COLO829 (cell line): Measurements from ENCODE around the gene COQ8A.
"Not testable (repeated sequence)": the region's sequence is repeated elsewhere in the genome, so short reads cannot be mapped to it uniquely, and the experiment has no call there.

Experiments
- DNase-seq: peaks from one replicate; pipeline ENCODE4 v3.0.0; 2012; ENCODE audit warnings: low spot score

COQ8A gene

GRCh38 chr1:226929260-226930111 is 10.6 kb upstream of the COQ8A start:
- DNase-seq = not testable (repeated sequence)

DNA sequence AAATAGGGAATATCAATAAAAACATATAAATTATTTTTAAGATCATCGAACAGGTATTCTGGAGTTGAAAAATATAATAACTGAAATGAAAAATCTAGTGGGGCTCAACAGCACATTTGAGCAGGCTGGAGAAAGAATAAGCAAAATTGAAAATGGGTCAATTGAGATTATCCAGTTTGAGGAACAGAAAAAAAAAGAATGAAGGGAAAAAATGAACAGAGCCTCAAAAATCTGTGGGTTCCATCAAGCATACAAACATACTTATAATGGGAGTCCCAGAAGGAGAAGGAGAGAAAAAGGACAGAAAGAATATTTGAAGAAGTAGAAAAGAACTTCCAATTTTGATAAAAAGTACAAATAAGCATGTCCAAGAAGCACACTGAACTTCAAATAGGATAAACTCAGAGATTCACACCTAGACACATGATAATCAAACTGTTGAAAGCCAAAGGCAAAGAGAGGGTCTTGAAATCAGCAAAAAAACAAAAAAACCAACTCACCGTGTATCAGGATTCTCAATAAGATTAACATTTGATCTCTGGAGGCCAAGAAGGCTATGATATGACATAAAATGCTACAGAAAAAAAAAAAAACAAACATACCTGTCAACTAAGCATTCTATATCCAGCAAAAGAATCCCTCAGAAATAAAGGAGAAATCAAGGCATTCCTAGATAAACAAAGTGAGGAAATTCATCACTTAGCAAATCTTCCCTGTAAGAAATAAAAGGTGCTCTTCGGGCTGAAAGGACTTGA is 5.4 kb upstream of the COQ8A start:
- no peak for DNase-seq

DNA sequence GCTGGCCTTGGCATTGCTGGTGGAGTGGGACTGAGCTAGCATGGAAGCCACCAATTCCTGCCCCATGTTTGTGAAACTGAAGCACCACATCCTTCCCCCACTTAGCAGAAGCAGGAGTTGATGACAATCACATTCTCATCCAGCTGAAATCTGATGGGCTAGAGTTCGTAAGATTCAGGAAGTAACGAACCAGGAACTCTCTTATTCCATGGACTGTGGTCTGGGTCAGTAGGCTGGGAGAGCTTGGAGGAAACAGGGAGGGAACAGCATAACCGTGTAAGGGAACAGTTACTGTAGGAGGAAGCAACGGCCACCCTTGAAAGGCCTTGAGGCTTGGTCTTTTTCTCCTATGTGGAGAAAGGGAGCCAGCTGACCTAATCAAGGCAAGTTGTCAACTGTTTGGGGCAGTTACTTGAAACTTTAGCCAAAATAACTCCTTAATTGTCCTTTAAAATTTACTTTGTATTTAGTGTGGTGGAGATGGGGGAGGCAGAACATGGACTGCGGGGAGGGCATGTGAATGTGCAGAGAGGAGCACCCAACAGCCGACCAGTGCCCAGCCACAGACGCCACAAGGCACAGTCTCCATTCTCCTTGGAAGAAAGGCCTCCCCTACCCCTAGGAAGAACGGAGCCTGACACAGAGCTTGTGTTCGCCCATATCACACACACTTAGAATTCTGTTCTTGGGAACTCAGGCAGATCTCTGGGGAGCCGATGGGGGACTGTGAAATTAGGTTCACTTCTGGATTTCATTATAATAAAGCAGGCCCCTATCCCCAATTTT is 2.0 kb upstream of the COQ8A start:
- DNase-seq = no peak

DNA sequence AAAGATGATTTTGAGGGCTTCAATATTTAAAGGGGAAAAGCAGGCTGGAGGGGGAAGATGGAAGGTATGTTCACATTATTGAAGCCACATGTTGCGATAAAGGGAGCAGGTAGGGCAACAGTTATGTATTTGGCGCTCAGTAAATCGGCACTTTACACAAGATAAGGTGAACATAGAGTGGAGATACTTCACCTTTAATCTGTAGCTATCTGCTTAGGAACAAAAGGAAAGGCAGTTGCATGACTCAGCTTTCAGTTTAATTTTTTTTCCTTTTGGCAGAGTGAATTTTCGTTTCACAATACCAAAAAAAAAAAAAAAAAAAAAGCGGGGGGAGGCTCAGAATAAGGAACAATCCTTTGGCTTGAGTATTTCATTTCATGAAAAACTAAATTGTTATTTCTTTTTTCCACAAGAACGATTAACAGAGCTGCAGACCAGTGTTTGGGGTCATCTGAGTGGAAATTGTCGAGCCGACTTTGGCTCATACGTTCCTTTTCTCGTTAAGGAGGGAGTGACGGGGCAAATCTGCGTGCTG is 1.1 kb upstream of the COQ8A start:
- no peak for DNase-seq

GRCh38 chr1:226939438-226940028 is 561 bp upstream of the COQ8A start:
- DNase-seq = no peak

DNA sequence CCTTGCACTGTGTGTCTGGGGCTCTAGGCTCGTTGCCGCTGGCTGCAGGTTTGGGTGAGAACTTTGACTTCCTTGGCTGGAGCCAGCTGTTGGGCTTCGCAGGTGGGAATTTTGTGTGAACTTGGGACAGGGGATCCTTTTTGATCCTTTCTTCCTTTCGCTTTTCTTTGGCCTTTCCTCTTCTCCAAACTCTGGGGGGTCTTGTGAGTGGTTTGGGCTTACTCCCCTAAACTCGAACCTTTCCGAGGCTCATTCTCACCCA is 643 bp downstream of the COQ8A start:
- DNase-seq = no peak

DNA sequence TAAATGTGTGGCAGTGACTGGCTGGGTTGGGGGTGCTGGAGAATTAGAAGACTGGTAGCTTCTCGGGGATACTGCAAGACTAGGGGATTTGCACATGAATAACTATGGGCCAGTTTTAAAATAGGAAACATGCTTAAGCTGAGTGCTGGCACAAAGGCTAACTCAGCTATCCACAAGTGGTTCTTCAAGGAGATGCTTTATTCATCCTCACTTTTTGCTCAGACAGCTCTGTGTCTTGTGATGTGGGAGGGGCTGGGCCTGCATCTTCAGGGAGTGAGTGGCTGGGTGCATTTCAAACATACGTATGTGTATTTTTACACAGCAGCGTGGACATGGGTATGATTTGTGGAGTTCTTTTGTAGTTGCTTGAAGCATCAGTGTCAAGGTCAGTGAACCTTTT is 2.3 kb downstream of the COQ8A start:
- DNase-seq = no peak

- DNase-seq = no peak
These were observed 3.1 kb downstream of the COQ8A start for GRCh38 chr1:226943156-226943555.

- DNase-seq = no peak
These were observed 3.8 kb downstream of the COQ8A start for GRCh38 chr1:226943927-226944326.

DNA sequence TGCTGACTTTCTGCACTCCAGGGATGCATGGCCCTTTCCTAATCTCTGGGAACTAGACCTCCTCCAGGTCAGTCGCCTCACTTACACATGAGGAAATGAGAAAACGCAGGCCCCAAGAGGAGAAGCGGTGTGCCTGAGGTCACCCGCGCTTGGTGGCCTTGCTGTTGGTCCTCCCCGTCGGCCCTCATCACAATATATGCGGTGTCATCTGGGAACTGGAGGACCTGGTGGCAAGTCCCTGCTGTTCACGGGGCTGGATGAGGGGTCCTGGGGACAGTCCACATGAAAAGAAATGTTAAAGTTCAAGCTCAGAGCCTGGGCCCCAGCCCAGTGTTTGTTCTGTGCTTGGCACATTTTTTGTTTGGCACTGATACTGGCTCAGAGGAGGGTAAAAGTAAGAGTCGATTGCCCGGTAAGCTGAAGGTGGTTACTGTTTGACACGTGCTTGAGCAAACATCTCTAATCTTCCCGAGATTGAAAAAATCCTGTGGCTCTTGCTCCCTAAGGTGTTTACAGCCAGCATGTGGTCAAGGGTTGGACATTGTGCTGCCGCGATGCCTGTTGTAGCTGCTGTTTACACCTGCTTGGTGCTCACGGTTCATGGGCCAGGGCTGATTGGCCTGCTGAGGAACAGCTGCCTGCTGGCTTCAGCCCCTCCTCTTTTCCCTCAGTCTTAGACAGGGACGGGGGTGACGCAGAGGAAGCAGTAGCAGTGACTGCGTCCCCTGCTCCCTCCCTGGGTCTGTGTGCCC is 5.2 kb downstream of the COQ8A start:
- no peak for DNase-seq

GRCh38 chr1:226945858-226946245 is 5.8 kb downstream of the COQ8A start:
- DNase-seq = no peak

GRCh38 chr1:226946285-226946684 is 6.2 kb downstream of the COQ8A start:
- no peak for DNase-seq

GRCh38 chr1:226946841-226947240 is 6.7 kb downstream of the COQ8A start:
- no peak for DNase-seq

GRCh38 chr1:226948051-226948450 is 8.0 kb downstream of the COQ8A start:
- no peak for DNase-seq

- no peak for DNase-seq
These were observed 8.4 kb downstream of the COQ8A start for GRCh38 chr1:226948480-226948879.

- no peak for DNase-seq
These were observed 8.9 kb downstream of the COQ8A start for GRCh38 chr1:226948996-226949395.

- no peak for DNase-seq
These were observed 9.3 kb downstream of the COQ8A start for GRCh38 chr1:226949401-226949800.

DNA sequence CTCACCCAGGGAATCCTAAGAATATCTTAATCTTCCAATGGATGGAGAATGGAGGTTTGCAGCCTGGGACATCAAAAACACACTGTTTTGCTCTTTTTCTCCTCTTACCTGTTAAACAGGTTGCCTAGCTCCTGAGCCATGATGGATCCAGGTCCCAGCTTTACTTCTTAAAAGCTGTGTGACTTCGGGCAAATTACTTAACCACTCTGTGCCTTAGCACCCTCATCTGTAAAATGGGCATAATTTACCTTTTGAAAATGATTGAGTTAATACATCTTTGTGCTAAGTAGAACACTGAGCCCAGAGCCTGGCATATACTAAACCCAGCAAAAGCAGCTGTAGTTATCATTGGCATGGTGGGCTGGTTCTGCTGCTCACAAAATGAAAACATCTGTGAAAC is 10.2 kb downstream of the COQ8A start:
- no peak for DNase-seq

GRCh38 chr1:226950871-226951270 is 10.8 kb downstream of the COQ8A start:
- no peak for DNase-seq

DNA sequence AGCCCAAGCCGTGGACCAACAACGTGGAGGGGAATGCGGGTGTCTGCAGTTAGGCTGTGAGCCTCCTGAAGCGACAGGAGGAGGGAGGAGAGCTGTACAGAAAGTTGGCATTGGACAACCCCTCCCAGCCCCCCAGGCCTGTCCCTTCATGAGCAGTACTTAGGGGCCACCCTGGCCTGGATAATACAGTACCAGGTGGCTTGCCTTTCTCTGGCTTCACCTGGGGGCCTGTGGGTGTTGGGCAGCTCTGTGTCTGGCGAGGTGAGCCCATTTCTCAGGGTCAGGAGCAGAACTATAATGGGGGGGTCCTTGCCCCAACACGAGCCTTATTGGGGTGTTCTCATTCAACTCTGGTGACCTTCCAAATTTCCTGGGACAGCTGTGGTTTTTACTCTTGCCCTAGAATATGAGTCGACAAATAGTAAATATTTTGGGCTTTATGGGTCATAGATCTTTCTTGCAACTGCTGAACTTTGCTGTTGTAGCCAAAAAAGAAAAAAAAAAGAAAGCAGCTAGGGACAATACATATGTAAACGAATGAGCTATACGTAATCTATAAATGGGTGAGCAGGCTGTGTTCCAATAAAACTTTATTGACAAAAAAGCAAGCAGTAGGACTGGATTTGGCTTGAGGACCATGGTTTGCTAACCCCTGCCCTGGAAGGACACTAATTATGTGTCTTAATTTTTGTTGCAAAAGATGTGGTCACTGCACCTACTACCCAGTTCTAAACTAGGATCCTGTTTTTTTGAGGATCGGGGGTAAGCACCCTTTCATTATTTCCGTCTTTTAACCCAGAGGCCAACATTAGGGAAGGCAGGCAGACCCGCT is 11.4 kb downstream of the COQ8A start:
- DNase-seq = no peak

- no peak for DNase-seq
These were observed 12.0 kb downstream of the COQ8A start for GRCh38 chr1:226952118-226952441.
